ENCODE measurements around the gene TM4SF4. TPM values are rescaled to one million over a fixed set of nuclear protein-coding genes. Genes with fewer than 3 reads are reported as not detected.

The TM4SF4 gene
- total RNA-seq, 1 experiment from 2014 or later, result not detected

GRCh38 chr3:149490260-149490971 lies 15.9 kb downstream of the TM4SF4 start:
- TF ChIP-seq, protein P1, sequence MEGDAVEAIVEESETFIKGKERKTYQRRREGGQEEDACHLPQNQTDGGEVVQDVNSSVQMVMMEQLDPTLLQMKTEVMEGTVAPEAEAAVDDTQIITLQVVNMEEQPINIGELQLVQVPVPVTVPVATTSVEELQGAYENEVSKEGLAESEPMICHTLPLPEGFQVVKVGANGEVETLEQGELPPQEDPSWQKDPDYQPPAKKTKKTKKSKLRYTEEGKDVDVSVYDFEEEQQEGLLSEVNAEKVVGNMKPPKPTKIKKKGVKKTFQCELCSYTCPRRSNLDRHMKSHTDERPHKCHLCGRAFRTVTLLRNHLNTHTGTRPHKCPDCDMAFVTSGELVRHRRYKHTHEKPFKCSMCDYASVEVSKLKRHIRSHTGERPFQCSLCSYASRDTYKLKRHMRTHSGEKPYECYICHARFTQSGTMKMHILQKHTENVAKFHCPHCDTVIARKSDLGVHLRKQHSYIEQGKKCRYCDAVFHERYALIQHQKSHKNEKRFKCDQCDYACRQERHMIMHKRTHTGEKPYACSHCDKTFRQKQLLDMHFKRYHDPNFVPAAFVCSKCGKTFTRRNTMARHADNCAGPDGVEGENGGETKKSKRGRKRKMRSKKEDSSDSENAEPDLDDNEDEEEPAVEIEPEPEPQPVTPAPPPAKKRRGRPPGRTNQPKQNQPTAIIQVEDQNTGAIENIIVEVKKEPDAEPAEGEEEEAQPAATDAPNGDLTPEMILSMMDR (conservative IDR thresholded peaks at IDR 0.05), result no peak
- Histone ChIP-seq H4K8ac (replicated peaks; ENCODE audit: insufficient read length, low read depth, low read length) (no peak overlapping the region), H3K14ac (ENCODE audit: insufficient read depth, low read length) (no peak overlapping the region), H3K4ac (ENCODE audit: low read depth, low read length) (no peak overlapping the region), H3T11ph (ENCODE audit: low read length) (no peak overlapping the region), H3K4me1 (ENCODE audit: insufficient read depth, low read length) (no peaks in the 10 kb centered on the region), H3K18ac (ENCODE audit: insufficient read length, low read depth, low read length) (no peak overlapping the region), H4K91ac (ENCODE audit: insufficient read length, low read depth, low read length) (no peak overlapping the region), H3K23me2 (ENCODE audit: insufficient read length, low read depth, low read length, poor library complexity, severe bottlenecking) (no peaks in the 10 kb centered on the region), H2AK5ac (ENCODE audit: insufficient read length, low read length) (no peak overlapping the region), H4K20me1 (ENCODE audit: control insufficient read depth, insufficient read depth, insufficient read length) (no peaks in the 10 kb centered on the region), H2BK120ac (ENCODE audit: low read depth, low read length, poor library complexity, severe bottlenecking) (no peak overlapping the region), H4K5ac (ENCODE audit: insufficient read length, low read depth, low read length) (no peak overlapping the region), H3K9ac (ENCODE audit: extremely low read depth, insufficient read length, low read length) (no peak overlapping the region), H3K4me2 (ENCODE audit: insufficient read depth, insufficient read length, low read length) (no peak overlapping the region), H3K23ac (ENCODE audit: insufficient read length, low read depth, low read length) (no peak overlapping the region), H3K79me2 (ENCODE audit: insufficient read depth, low read length) (no peaks in the 10 kb centered on the region), H2BK15ac (ENCODE audit: low read depth, low read length) (no peak overlapping the region), H2BK12ac (ENCODE audit: insufficient read length, low read depth, low read length) (no peak overlapping the region), H3K27ac (ENCODE audit: insufficient read length, low read depth, low read length) (no peak overlapping the region), H3K56ac (ENCODE audit: insufficient read length, low read depth, low read length) (no peak overlapping the region), H2BK5ac (ENCODE audit: insufficient read length, low read length) (no peak overlapping the region), H3K9me3 (ENCODE audit: control insufficient read depth, low read depth, low read length) (no peaks in the 10 kb centered on the region), H3K27me3 (ENCODE audit: insufficient read depth, low read length) (no peaks in the 10 kb centered on the region), H3K79me1 (ENCODE audit: insufficient read depth, low read depth, low read length, poor library complexity, severe bottlenecking) (no peaks in the 10 kb centered on the region), H2AFZ (ENCODE audit: low read length) (no peak overlapping the region), H2BK20ac (ENCODE audit: low read depth, low read length, poor library complexity, severe bottlenecking) (no peak overlapping the region)
- Mint-ChIP-seq H3K27me3 (ENCODE audit: low read depth) (peaks cover 4% of the 10 kb centered on the region), H3K36me3 (ENCODE audit: insufficient read depth in 1 of 3, low read depth in 3 of 3) (no peaks in the 10 kb centered on the region), H3K27ac (no peak overlapping the region), H3K9me3 (no peaks in the 10 kb centered on the region; a peak in 2 of 5 replicates), H3K4me1 (peaks cover 14 to 16% of the 10 kb centered on the region in 2 experiments), H3K4me3 (no peak overlapping the region)
- DNase-seq, result no peak
